ENCODE data around the gene UBA6.

UBA6 gene

GRCh38 chr4:67604029-67604381 lies 97.0 kb downstream of the UBA6 start:
- TF ChIP-seq CTCF (IDR thresholded peaks at IDR 0.05; ENCODE audit: extremely low read depth, missing control alignments): no peak
- no peak for DNase-seq (ENCODE audit: low spot score)

GRCh38 chr4:67603310-67604028 lies 97.5 kb downstream of the UBA6 start:
- no peak for TF ChIP-seq CTCF (IDR thresholded peaks at IDR 0.05; ENCODE audit: extremely low read depth, missing control alignments)
- no peak for DNase-seq (ENCODE audit: low spot score)

GRCh38 chr4:67593741-67594175 lies 107.2 kb downstream of the UBA6 start:
- no peak for DNase-seq (ENCODE audit: low spot score)
- no peak for TF ChIP-seq CTCF (IDR thresholded peaks at IDR 0.05; ENCODE audit: extremely low read depth, missing control alignments)

GRCh38 chr4:67587156-67587555 lies 113.8 kb downstream of the UBA6 start:
- no peak for DNase-seq (ENCODE audit: low spot score)
- TF ChIP-seq CTCF (IDR thresholded peaks at IDR 0.05; ENCODE audit: extremely low read depth, missing control alignments): no peak

GRCh38 chr4:67584496-67584895 lies 116.5 kb downstream of the UBA6 start:
- no peak for DNase-seq (ENCODE audit: low spot score)
- TF ChIP-seq CTCF (IDR thresholded peaks at IDR 0.05; ENCODE audit: extremely low read depth, missing control alignments): no peak

- no peak for TF ChIP-seq CTCF (IDR thresholded peaks at IDR 0.05; ENCODE audit: extremely low read depth, missing control alignments)
- DNase-seq (ENCODE audit: low spot score): no peak
Observed at GRCh38 chr4:67581913-67582312, 119.0 kb downstream of the UBA6 start.

GRCh38 chr4:67581208-67581857 lies 119.6 kb downstream of the UBA6 start:
- TF ChIP-seq CTCF (IDR thresholded peaks at IDR 0.05; ENCODE audit: extremely low read depth, missing control alignments): no peak
- peak; percentile 25 for DNase-seq (ENCODE audit: low spot score)

All from GM20000 (cell line).